K562 (cell line): ENCODE results near the gene ZZZ3. TPM values are rescaled to one million over a fixed set of nuclear protein-coding genes. Genes with fewer than 3 reads are reported as not detected.
A peak's percentile ranks its signal among the peaks of the same experiment; 100 is the strongest.

Experiments
- FOXA1 ChIP-seq: fragments of 450-650 bp; IDR thresholded peaks from 2 replicates; pipeline ENCODE4 v1.6.1; 2016; ENCODE audit warnings: mild to moderate bottlenecking, borderline replicate concordance
- HNRNPLL ChIP-seq: fragments of 200-400 bp; formaldehyde crosslinking; IDR thresholded peaks from 2 replicates; pipeline ENCODE4 v1.6.1; 2017; ENCODE audit warnings: low read length, low read depth, mild to moderate bottlenecking; ENCODE audit not compliant: poor library complexity, severe bottlenecking
- KLF6 ChIP-seq: fragments of 250-450 bp; sonication (Bioruptor Pico); IDR thresholded peaks from 2 replicates; pipeline ENCODE4 v1.4.0; 2020; ENCODE audit warnings: mild to moderate bottlenecking, moderate library complexity, borderline replicate concordance
- SMAD3 ChIP-seq: fragments of 450-650 bp; formaldehyde crosslinking; conservative IDR thresholded peaks from 2 replicates; pipeline ENCODE4 v1.4.0; 2020; ENCODE audit warnings: mild to moderate bottlenecking
- SREBF2 ChIP-seq: sonication (generic); formaldehyde crosslinking; IDR thresholded peaks from 2 replicates; pipeline ENCODE4 v1.4.0; 2020; ENCODE audit warnings: mild to moderate bottlenecking, missing genetic modification reagents
- ZKSCAN3 ChIP-seq: fragments of 250-450 bp; sonication (Bioruptor Pico); IDR thresholded peaks from 2 replicates; pipeline ENCODE4 v1.4.0; 2020
- ZNF668 ChIP-seq: fragments of 250-450 bp; sonication (Bioruptor Pico); IDR thresholded peaks from 2 replicates; pipeline ENCODE4 v1.8.0; 2022; ENCODE audit warnings: mild to moderate bottlenecking, inconsistent platforms
- ZNF830 ChIP-seq: fragments of 250-450 bp; sonication (Bioruptor Pico); IDR thresholded peaks from 2 replicates; pipeline ENCODE4 v1.5.0; 2021; ENCODE audit warnings: mild to moderate bottlenecking
- polyA plus RNA-seq, 8 experiments: library from polyadenylated mRNA; depleted of rRNA in 4 of 8; stranded (reverse) in 5 of 8; unstranded in 3 of 8; fragments of >200 nt; fragmentation: Nextera tagmentation in 2 of 8; fragmentation: Illumina TruSeq in 1 of 8; extraction: Ambion mirVana in 2 of 8; extraction: Trizol in 1 of 8; gene quantifications; 2 replicates each; pipeline versions ENCODE4 v1.2.1 to v1.2.3, GENCODE V29; 2011 to 2014; ENCODE audit warnings: inconsistent platforms in 1 of 8, missing spikeins in 1 of 8
- total RNA-seq, 7 experiments: library from RNA; depleted of rRNA in 6 of 7; stranded (reverse); fragments of >200 nt in 6 of 7; fragmentation: Illumina TruSeq in 2 of 7; extraction: Trizol in 2 of 7; gene quantifications; 2 replicates each; pipeline versions ENCODE4 v1.2.1 to v1.2.3, GENCODE V29; 2011 to 2021; ENCODE audit warnings: low replicate concordance in 1 of 7
- TF ChIP-seq, protein P1 (sequence below): fragments of 450-650 bp; formaldehyde crosslinking; IDR thresholded peaks from 2 replicates; pipeline ENCODE4 v1.4.0; 2022; ENCODE audit warnings: missing genetic modification characterization
- TF ChIP-seq, protein P2 (sequence below): fragments of 250-450 bp; sonication (Bioruptor Pico); IDR thresholded peaks from 2 replicates; pipeline ENCODE4 v1.8.0; 2022; ENCODE audit warnings: moderate library complexity, mild to moderate bottlenecking, inconsistent platforms
- TF ChIP-seq, protein P3 (sequence below): fragments of 250-450 bp; sonication (Bioruptor Pico); IDR thresholded peaks from 2 replicates; pipeline ENCODE4 v1.4.0; 2020
- TF ChIP-seq, protein P4 (sequence below): fragments of 250-450 bp; sonication (Bioruptor Pico); IDR thresholded peaks from 2 replicates; pipeline ENCODE4 v1.4.0; 2020; ENCODE audit warnings: mild to moderate bottlenecking, moderate library complexity

The ZZZ3 gene
- total and polyA plus RNA-seq, 9 of the 15 experiments (the other 6 are each of a cell fraction or from before 2014, with no cell fraction given): 13.9 to 64.0 (median 36.7) TPM

DNA sequence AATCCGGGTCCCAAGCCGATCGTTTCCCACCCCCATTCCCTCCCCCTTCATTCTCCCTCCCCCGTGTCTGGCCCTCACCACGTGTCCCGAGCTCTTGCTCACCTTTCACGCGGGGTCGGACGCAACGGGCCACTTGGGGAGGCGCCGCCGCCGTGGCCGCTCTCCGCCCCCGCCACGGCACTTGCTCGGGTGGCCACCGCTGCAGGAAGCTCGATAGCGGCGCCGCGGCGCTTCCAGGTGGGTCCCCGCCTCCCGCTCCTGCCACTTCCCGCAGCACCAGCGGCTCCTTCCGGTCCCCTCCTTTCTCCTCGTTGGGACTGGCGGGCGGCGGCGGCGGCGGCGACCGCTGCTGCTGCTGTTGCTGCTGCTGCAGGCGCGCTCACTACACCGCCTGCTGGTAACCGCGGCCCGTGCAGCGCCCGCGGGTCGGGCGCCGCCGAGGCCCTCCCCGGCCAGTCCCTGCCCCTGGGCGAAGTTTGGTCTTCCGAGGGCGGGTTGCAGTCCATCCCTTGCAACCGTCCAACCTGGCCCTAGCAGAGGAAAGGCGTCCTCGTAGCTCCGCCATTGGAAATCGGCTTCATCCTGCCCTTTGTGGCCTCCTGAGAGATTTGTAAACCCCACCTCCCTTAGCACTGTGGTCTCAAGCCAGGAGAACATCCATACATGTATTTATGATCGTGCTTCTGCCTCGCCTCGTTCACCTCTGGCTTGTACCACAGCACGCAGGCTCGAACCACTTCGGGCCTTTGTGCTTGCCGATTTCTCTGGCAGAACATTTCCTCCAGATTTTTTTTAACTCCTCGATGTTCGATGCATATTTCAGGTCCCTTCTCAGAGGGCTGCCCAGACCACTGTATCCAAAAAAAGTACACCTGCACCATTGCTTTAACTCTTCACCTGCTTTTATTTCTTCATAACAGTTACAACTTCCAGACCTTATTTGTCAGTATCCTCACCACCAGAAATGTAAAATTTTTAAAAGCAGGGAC is 996 bp upstream of the ZZZ3 start (continued):
- TF ChIP-seq, protein P1, sequence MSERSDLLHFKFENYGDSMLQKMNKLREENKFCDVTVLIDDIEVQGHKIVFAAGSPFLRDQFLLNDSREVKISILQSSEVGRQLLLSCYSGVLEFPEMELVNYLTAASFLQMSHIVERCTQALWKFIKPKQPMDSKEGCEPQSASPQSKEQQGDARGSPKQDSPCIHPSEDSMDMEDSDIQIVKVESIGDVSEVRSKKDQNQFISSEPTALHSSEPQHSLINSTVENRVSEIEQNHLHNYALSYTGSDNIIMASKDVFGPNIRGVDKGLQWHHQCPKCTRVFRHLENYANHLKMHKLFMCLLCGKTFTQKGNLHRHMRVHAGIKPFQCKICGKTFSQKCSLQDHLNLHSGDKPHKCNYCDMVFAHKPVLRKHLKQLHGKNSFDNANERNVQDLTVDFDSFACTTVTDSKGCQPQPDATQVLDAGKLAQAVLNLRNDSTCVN (CRISPR knock-in tag): no peak
- no peak for TF ChIP-seq ZKSCAN3 (CRISPR knock-in tag)
- no peak for TF ChIP-seq ZNF668 (CRISPR knock-in tag)
- no peak for TF ChIP-seq SMAD3
- no peak for TF ChIP-seq KLF6 (CRISPR knock-in tag)
- no peak for TF ChIP-seq ZNF830
- TF ChIP-seq SREBF2 (CRISPR knock-in tag): no peak
- TF ChIP-seq HNRNPLL: peak; percentile 41
- no peak for TF ChIP-seq FOXA1
- TF ChIP-seq, protein P2, sequence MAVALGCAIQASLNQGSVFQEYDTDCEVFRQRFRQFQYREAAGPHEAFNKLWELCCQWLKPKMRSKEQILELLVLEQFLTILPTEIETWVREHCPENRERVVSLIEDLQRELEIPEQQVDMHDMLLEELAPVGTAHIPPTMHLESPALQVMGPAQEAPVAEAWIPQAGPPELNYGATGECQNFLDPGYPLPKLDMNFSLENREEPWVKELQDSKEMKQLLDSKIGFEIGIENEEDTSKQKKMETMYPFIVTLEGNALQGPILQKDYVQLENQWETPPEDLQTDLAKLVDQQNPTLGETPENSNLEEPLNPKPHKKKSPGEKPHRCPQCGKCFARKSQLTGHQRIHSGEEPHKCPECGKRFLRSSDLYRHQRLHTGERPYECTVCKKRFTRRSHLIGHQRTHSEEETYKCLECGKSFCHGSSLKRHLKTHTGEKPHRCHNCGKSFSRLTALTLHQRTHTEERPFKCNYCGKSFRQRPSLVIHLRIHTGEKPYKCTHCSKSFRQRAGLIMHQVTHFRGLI (CRISPR knock-in tag): no peak
- TF ChIP-seq, protein P3, sequence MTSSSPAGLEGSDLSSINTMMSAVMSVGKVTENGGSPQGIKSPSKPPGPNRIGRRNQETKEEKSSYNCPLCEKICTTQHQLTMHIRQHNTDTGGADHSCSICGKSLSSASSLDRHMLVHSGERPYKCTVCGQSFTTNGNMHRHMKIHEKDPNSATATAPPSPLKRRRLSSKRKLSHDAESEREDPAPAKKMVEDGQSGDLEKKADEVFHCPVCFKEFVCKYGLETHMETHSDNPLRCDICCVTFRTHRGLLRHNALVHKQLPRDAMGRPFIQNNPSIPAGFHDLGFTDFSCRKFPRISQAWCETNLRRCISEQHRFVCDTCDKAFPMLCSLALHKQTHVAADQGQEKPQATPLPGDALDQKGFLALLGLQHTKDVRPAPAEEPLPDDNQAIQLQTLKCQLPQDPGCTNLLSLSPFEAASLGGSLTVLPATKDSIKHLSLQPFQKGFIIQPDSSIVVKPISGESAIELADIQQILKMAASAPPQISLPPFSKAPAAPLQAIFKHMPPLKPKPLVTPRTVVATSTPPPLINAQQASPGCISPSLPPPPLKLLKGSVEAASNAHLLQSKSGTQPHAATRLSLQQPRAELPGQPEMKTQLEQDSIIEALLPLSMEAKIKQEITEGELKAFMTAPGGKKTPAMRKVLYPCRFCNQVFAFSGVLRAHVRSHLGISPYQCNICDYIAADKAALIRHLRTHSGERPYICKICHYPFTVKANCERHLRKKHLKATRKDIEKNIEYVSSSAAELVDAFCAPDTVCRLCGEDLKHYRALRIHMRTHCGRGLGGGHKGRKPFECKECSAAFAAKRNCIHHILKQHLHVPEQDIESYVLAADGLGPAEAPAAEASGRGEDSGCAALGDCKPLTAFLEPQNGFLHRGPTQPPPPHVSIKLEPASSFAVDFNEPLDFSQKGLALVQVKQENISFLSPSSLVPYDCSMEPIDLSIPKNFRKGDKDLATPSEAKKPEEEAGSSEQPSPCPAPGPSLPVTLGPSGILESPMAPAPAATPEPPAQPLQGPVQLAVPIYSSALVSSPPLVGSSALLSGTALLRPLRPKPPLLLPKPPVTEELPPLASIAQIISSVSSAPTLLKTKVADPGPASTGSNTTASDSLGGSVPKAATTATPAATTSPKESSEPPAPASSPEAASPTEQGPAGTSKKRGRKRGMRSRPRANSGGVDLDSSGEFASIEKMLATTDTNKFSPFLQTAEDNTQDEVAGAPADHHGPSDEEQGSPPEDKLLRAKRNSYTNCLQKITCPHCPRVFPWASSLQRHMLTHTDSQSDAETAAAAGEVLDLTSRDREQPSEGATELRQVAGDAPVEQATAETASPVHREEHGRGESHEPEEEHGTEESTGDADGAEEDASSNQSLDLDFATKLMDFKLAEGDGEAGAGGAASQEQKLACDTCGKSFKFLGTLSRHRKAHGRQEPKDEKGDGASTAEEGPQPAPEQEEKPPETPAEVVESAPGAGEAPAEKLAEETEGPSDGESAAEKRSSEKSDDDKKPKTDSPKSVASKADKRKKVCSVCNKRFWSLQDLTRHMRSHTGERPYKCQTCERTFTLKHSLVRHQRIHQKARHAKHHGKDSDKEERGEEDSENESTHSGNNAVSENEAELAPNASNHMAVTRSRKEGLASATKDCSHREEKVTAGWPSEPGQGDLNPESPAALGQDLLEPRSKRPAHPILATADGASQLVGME (CRISPR knock-in tag): peak; percentile 56; the same call in 1 of the 2 replicates
- TF ChIP-seq, protein P4, sequence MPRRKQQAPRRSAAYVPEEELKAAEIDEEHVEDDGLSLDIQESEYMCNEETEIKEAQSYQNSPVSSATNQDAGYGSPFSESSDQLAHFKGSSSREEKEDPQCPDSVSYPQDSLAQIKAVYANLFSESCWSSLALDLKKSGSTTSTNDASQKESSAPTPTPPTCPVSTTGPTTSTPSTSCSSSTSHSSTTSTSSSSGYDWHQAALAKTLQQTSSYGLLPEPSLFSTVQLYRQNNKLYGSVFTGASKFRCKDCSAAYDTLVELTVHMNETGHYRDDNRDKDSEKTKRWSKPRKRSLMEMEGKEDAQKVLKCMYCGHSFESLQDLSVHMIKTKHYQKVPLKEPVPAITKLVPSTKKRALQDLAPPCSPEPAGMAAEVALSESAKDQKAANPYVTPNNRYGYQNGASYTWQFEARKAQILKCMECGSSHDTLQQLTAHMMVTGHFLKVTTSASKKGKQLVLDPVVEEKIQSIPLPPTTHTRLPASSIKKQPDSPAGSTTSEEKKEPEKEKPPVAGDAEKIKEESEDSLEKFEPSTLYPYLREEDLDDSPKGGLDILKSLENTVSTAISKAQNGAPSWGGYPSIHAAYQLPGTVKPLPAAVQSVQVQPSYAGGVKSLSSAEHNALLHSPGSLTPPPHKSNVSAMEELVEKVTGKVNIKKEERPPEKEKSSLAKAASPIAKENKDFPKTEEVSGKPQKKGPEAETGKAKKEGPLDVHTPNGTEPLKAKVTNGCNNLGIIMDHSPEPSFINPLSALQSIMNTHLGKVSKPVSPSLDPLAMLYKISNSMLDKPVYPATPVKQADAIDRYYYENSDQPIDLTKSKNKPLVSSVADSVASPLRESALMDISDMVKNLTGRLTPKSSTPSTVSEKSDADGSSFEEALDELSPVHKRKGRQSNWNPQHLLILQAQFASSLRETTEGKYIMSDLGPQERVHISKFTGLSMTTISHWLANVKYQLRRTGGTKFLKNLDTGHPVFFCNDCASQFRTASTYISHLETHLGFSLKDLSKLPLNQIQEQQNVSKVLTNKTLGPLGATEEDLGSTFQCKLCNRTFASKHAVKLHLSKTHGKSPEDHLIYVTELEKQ (CRISPR knock-in tag): no peak
